Fibroblast of upper back skin (primary cell): ENCODE results near the gene TNRC18.
"Not testable (repeated sequence)": the region's sequence is repeated elsewhere in the genome, so short reads cannot be mapped to it uniquely, and the experiment has no call there.

ENCODE experiments used
- DNase-seq: peaks from one replicate; pipeline ENCODE4 v3.0.0-alpha.2; 2013

TNRC18 gene

GRCh38 chr7:5260530-5261068, 163.0 kb downstream of the TNRC18 start:
- DNase-seq, result not testable (repeated sequence)
